UCSD-AML1 (cell line): Measurements from ENCODE around the gene PPIP5K1.
"Not testable (repeated sequence)": the region's sequence is repeated elsewhere in the genome, so short reads cannot be mapped to it uniquely, and the experiment has no call there.

Source experiments
- DNase-seq: peaks from one replicate; lab custom pipeline; 2025; ENCODE audit not compliant: unreplicated experiment; lab: John Stamatoyannopoulos, UW

Gene PPIP5K1

DNA sequence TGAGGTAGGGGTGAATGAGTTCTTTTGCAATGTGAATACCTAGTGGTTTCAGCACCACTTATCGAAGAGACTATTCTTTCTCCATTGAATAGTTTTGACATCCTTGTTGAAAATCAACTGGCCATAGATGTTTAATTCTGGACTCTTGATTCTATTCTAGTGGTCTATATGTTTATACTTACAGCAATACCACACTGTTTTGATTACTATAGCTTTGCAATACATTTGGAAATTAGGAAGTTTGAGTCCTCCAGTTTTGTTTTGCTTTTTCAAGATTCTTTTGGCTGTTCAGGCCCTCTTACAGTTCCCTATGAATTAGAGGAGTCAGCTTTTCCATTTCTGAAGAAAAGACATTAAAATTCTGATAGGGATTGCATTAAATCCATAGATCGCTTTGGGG lies 42.5 kb downstream of the PPIP5K1 start:
- DNase-seq, result no peak

DNA sequence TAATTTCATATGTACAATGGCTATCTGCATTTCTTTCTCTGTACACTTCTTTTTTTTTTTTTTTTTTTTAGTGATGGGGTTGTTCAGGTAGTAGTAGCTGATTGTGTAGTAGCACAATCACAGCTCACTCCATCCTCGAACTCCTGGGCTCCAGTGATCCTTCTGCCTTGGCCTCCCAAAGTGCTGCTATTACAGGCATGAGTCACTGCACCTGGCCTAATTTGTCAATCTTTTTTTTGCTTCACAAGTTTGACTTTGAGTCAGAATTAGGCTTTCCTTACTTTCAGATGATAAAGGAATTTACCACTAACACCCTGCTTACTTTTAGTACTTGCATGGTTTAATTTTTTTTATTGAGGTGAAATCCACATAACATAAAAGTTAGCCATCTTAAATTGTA lies 44.6 kb downstream of the PPIP5K1 start:
- no peak for DNase-seq

- DNase-seq, result no peak
These were observed 45.7 kb downstream of the PPIP5K1 start for GRCh38 chr15:43544266-43544665.

DNA sequence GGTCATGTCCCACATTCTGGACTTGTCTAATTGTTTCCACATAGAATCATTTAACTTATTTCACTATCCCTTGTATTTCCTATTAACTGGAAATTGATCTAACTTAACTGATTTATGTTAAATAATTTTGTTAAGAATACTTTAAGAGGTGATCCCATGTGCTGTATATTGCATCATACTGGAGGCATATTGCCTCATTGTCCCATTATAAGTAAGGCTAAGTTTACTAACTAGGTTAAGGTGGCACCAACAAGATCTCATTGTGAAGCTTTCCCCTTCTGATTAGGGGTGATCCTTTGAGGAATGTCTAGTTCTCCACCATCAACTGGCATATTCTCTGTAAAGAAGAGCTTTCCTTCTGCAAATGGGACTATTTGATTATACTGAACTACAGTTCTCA lies 48.2 kb downstream of the PPIP5K1 start:
- no peak for DNase-seq

- DNase-seq, result no peak
These were observed 51.9 kb downstream of the PPIP5K1 start for GRCh38 chr15:43538091-43538490.

DNA sequence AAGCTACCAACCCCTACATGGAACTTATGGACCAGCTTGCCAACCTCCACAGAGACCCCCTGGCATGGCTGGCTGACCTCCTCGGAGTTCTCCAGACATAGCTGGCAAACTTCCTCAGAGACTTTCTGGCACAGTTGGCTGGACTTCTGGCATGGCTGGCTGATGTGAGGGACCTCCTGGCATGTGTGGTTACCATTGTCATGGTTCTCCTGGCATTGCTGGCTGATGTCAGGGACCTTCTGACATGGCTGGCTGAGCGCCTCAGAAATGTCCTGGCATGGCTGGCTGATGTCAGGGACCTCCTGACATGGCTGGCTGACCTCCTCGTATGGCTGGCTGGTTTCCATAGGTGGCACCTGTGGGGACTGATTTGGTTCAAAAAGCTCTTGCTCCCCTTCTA lies 55.1 kb downstream of the PPIP5K1 start:
- no peak for DNase-seq

- DNase-seq, result not testable (repeated sequence)
These were observed 57.2 kb downstream of the PPIP5K1 start for GRCh38 chr15:43532826-43533225.

GRCh38 chr15:43531018-43531670 lies 58.9 kb downstream of the PPIP5K1 start:
- DNase-seq, result no peak

DNA sequence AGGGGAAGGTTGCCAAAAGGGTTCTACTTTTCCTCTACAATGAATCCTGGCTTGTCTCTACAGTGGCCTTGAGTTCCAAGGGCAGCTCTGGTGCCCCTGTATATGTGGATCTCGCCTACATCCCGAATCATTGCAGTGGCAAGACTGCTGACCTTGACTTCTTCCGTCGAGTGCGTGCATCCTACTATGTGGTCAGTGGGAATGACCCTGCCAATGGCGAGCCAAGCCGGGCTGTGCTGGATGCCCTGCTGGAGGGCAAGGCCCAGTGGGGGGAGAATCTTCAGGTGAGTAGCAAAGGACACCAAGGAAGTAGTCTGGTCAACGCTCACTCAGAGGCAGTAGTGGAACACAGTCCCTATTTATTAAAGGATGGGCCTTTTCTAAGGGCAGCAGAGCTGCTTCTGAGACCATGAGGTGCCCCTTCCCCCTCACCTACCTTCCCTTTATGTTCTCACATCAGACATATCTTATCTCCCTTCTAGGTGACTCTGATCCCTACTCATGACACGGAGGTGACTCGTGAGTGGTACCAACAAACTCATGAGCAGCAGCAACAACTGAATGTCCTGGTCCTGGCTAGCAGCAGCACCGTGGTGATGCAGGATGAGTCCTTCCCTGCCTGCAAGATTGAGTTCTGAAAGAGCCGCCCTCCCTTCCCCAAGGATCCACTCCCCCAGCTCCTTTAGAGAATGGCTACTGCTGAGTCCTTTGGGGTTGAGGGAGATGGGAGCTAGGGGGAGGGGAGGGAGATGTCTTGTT lies 60.2 kb downstream of the PPIP5K1 start:
- no peak for DNase-seq

DNA sequence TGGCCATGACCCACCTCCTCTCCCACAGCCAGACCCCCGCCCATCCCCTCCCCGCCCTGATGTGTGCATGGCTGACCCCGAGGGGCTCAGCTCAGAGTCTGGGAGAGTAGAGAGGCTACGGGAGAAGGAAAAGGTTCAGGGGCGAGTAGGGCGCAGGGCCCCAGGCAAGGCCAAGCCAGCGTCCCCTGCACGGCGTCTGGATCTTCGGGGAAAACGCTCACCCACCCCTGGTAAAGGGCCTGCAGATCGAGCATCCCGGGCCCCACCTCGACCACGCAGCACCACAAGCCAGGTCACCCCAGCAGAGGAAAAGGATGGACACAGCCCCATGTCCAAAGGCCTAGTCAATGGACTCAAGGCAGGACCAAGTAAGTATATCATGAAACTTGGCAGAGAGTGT lies 60.9 kb downstream of the PPIP5K1 start:
- no peak for DNase-seq

- DNase-seq, result no peak
These were observed 61.4 kb downstream of the PPIP5K1 start for GRCh38 chr15:43528542-43529007.

DNA sequence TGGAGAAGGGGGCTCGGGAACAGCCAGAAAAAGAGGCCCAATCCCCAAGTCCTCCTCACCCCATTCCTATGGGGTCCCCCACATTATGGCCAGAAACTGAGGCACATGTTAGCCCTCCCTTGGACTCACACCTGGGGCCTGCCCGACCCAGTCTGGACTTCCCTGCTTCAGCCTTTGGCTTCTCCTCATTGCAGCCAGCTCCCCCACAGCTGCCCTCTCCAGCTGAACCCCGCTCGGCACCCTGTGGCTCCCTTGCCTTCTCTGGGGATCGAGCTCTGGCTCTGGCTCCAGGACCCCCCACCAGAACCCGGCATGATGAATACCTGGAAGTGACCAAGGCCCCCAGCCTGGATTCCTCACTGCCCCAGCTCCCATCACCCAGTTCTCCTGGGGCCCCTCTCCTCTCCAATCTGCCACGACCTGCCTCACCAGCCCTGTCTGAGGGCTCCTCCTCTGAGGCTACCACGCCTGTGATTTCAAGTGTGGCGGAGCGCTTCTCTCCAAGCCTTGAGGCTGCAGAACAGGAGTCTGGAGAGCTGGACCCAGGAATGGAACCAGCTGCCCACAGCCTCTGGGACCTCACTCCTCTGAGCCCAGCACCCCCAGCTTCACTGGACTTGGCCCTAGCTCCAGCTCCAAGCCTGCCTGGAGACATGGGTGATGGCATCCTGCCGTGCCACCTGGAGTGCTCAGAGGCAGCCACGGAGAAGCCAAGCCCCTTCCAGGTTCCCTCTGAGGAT lies 62.0 kb downstream of the PPIP5K1 start:
- DNase-seq, result no peak

- DNase-seq, result no peak
These were observed 62.8 kb downstream of the PPIP5K1 start for GRCh38 chr15:43527016-43527801.

DNA sequence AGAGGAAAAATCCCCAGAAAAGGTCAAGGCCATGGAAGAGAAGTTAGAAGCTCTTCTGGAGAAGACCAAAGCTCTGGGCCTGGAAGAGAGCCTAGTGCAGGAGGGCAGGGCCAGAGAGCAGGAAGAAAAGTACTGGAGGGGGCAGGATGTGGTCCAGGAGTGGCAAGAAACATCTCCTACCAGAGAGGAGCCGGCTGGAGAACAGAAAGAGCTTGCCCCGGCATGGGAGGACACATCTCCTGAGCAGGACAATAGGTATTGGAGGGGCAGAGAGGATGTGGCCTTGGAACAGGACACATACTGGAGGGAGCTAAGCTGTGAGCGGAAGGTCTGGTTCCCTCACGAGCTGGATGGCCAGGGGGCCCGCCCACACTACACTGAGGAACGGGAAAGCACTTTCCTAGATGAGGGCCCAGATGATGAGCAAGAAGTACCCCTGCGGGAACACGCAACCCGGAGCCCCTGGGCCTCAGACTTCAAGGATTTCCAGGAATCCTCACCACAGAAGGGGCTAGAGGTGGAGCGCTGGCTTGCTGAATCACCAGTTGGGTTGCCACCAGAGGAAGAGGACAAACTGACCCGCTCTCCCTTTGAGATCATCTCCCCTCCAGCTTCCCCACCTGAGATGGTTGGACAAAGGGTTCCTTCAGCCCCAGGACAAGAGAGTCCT lies 63.6 kb downstream of the PPIP5K1 start:
- no peak for DNase-seq

DNA sequence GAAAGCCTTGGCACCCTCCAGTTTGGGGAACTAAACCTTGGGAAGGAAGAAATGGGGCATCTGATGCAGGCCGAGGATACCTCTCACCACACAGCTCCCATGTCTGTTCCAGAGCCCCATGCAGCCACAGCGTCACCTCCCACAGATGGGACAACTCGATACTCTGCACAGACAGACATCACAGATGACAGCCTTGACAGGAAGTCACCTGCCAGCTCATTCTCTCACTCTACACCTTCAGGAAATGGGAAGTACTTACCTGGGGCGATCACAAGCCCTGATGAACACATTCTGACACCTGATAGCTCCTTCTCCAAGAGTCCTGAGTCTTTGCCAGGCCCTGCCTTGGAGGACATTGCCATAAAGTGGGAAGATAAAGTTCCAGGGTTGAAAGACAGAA lies 64.9 kb downstream of the PPIP5K1 start:
- no peak for DNase-seq

- DNase-seq, result no peak
These were observed 65.7 kb downstream of the PPIP5K1 start for GRCh38 chr15:43524254-43524845.

- no peak for DNase-seq
These were observed 66.4 kb downstream of the PPIP5K1 start for GRCh38 chr15:43523646-43524045.

- no peak for DNase-seq
These were observed 67.8 kb downstream of the PPIP5K1 start for GRCh38 chr15:43522247-43522646.

- DNase-seq, result no peak
These were observed 68.6 kb downstream of the PPIP5K1 start for GRCh38 chr15:43521419-43521818.

GRCh38 chr15:43520138-43520537 lies 69.9 kb downstream of the PPIP5K1 start:
- DNase-seq, result no peak
